Measurements from ENCODE around the gene AUTS2.

GRCh38 chr7:70602117-70602516 is 1003.8 kb downstream of the AUTS2 start:
- TF ChIP-seq, protein P1, sequence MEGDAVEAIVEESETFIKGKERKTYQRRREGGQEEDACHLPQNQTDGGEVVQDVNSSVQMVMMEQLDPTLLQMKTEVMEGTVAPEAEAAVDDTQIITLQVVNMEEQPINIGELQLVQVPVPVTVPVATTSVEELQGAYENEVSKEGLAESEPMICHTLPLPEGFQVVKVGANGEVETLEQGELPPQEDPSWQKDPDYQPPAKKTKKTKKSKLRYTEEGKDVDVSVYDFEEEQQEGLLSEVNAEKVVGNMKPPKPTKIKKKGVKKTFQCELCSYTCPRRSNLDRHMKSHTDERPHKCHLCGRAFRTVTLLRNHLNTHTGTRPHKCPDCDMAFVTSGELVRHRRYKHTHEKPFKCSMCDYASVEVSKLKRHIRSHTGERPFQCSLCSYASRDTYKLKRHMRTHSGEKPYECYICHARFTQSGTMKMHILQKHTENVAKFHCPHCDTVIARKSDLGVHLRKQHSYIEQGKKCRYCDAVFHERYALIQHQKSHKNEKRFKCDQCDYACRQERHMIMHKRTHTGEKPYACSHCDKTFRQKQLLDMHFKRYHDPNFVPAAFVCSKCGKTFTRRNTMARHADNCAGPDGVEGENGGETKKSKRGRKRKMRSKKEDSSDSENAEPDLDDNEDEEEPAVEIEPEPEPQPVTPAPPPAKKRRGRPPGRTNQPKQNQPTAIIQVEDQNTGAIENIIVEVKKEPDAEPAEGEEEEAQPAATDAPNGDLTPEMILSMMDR (IDR thresholded peaks at IDR 0.05; ENCODE audit: insufficient read depth, low read length, poor library complexity, severe bottlenecking), result no peak
- no peak for TF ChIP-seq EZH2phosphoT487 (conservative IDR thresholded peaks at IDR 0.05; ENCODE audit: low read length)

Data from SU-DHL-6 (cell line).